ENCODE measurements around the gene SVEP1. TPM values are rescaled to one million over a fixed set of nuclear protein-coding genes. Genes with fewer than 3 reads are reported as not detected.

The SVEP1 gene
- total RNA-seq, 2 experiments from 2014 or later = not detected

DNA sequence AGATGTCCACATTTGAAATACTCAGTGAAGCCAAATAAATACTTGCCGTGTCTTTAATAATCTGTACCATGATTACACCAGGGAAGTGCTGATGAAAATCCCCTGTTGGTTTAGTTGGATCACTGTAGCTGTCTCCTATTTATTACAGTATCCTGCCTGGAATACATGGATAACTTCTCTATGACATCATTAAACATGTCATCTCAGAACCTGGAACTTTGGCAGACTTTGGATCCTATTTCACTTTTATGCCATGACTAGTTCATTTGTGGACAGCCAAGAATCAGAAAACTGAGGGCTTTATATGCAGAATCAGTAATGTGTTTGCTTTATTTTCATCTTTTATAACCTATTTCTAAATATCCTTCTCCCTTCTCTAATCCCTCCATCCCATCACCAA lies 241.8 kb downstream of the SVEP1 start, which contains the start of gene TXNDC8:
Gene TXNDC8 (minus strand): TSS at position 137 of the 400 bp plus-strand sequence.
- TF ChIP-seq, protein P1, sequence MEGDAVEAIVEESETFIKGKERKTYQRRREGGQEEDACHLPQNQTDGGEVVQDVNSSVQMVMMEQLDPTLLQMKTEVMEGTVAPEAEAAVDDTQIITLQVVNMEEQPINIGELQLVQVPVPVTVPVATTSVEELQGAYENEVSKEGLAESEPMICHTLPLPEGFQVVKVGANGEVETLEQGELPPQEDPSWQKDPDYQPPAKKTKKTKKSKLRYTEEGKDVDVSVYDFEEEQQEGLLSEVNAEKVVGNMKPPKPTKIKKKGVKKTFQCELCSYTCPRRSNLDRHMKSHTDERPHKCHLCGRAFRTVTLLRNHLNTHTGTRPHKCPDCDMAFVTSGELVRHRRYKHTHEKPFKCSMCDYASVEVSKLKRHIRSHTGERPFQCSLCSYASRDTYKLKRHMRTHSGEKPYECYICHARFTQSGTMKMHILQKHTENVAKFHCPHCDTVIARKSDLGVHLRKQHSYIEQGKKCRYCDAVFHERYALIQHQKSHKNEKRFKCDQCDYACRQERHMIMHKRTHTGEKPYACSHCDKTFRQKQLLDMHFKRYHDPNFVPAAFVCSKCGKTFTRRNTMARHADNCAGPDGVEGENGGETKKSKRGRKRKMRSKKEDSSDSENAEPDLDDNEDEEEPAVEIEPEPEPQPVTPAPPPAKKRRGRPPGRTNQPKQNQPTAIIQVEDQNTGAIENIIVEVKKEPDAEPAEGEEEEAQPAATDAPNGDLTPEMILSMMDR (IDR thresholded peaks at IDR 0.05) = no peak
- peaks cover 9% of the 10 kb centered on the region for H3K27me3 Mint-ChIP-seq
- Histone ChIP-seq H3K9me3 (ENCODE audit: control insufficient read depth in 1 of 2, insufficient read depth in 1 of 2, low read length in 2 of 2) (peaks cover 0 to 3% of the 10 kb centered on the region in 2 experiments), H3K27ac (ENCODE audit: low read depth in 1 of 2, low read length in 2 of 2) (no peak within 1 kb of the TSS), H3K36me3 (ENCODE audit: insufficient read depth, low read length) (no peaks in the 10 kb centered on the region), H3K4me1 (ENCODE audit: insufficient read depth, low read length) (no peaks in the 10 kb centered on the region), H3K4me3 (ENCODE audit: low read length) (no peak within 1 kb of the TSS), H3K27me3 (ENCODE audit: control insufficient read depth in 1 of 2, insufficient read depth in 2 of 2, low read length in 2 of 2) (no peaks in the 10 kb centered on the region)
- H3K4me3 Mint-ChIP-seq = no peak within 1 kb of the TSS
- ATAC-seq (ENCODE audit: poor library complexity) = no peak
- no peak within 1 kb of the TSS for H3K27ac Mint-ChIP-seq
- POLR2A ChIA-PET = no interaction called here
- CTCF ChIA-PET = no interaction called here
- DNase-seq = no peak
- no peaks in the 10 kb centered on the region for H3K9me3 Mint-ChIP-seq
- H3K36me3 Mint-ChIP-seq (ENCODE audit: low read depth) = no peaks in the 10 kb centered on the region
- no peaks in the 10 kb centered on the region for H3K4me1 Mint-ChIP-seq (ENCODE audit: low read depth)
- intact Hi-C loops (cut with DNase I, micrococcal nuclease) = no loop called here

DNA sequence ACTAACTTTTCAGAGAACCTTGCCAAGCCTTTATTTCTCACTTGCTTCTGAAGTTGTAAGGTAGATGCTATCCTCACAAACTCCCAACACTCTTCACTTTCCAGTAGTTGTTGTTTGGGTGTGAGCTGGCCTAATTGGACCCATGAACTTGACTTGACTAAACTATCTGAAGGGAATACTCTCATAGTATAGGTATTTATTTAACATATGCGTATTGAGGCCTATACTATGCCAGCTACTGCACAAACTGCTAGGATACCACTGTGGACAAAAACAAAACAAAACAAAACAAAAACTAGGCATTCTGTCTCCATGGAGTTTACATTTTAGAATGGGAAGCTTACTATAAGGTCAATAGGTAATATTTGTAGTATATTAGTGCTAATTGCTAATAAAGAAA lies 243.2 kb downstream of the SVEP1 start:
- intact Hi-C loops (cut with DNase I, micrococcal nuclease) = no loop called here
- Histone ChIP-seq H3K27ac (ENCODE audit: low read depth in 1 of 2, low read length in 2 of 2) (no peak overlapping the region), H3K4me1 (ENCODE audit: insufficient read depth, low read length) (no peaks in the 10 kb centered on the region), H3K27me3 (ENCODE audit: control insufficient read depth in 1 of 2, insufficient read depth in 2 of 2, low read length in 2 of 2) (no peaks in the 10 kb centered on the region), H3K4me3 (ENCODE audit: low read length) (no peak overlapping the region), H3K36me3 (ENCODE audit: insufficient read depth, low read length) (no peaks in the 10 kb centered on the region), H3K9me3 (ENCODE audit: control insufficient read depth in 1 of 2, insufficient read depth in 1 of 2, low read length in 2 of 2) (peaks cover 0 to 3% of the 10 kb centered on the region in 2 experiments)
- ATAC-seq (ENCODE audit: poor library complexity) = no peak
- Mint-ChIP-seq H3K27me3 (peaks cover 10% of the 10 kb centered on the region), H3K4me3 (no peak overlapping the region), H3K27ac (no peak overlapping the region), H3K9me3 (no peaks in the 10 kb centered on the region), H3K36me3 (ENCODE audit: low read depth) (no peaks in the 10 kb centered on the region), H3K4me1 (ENCODE audit: low read depth) (no peaks in the 10 kb centered on the region)
- no peak for DNase-seq
- CTCF ChIA-PET = no interaction called here
- TF ChIP-seq, protein P1 (IDR thresholded peaks at IDR 0.05) = no peak
- POLR2A ChIA-PET = no interaction called here

DNA sequence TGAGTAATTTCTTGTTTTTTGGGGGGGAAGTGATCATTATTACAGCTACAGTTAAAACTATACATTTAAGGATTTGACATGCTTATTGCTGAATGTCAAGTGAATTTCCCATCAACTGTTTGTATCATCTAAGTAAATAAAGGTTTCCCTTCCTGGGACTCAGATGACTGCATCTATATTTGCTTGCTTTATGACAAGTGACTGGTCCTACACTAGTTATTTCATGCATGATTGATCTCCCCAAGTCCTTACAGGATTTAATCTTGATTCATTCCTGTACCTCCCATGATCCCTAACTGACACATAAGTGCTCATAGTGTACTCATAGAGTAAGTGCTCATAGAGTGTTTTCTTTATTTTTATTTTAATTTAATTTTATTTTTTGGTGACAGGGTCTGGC lies 244.7 kb downstream of the SVEP1 start:
- Mint-ChIP-seq H3K9me3 (no peaks in the 10 kb centered on the region), H3K36me3 (ENCODE audit: low read depth) (no peaks in the 10 kb centered on the region), H3K4me1 (ENCODE audit: low read depth) (no peaks in the 10 kb centered on the region), H3K27me3 (peaks cover 10% of the 10 kb centered on the region), H3K27ac (no peak overlapping the region), H3K4me3 (no peak overlapping the region)
- Histone ChIP-seq H3K4me1 (ENCODE audit: insufficient read depth, low read length) (no peaks in the 10 kb centered on the region), H3K9me3 (ENCODE audit: control insufficient read depth in 1 of 2, insufficient read depth in 1 of 2, low read length in 2 of 2) (peaks cover 0 to 3% of the 10 kb centered on the region in 2 experiments), H3K27ac (ENCODE audit: low read depth in 1 of 2, low read length in 2 of 2) (no peak overlapping the region), H3K27me3 (ENCODE audit: control insufficient read depth in 1 of 2, insufficient read depth in 2 of 2, low read length in 2 of 2) (no peaks in the 10 kb centered on the region), H3K36me3 (ENCODE audit: insufficient read depth, low read length) (no peaks in the 10 kb centered on the region), H3K4me3 (ENCODE audit: low read length) (no peak overlapping the region)
- CTCF ChIA-PET = no interaction called here
- POLR2A ChIA-PET = no interaction called here
- TF ChIP-seq, protein P1 (IDR thresholded peaks at IDR 0.05) = no peak
- intact Hi-C loops (cut with DNase I, micrococcal nuclease) = no loop called here
- no peak for ATAC-seq (ENCODE audit: poor library complexity)
- no peak for DNase-seq

All from CD4-positive, alpha-beta T cell (primary cell).